Measurements from ENCODE around the gene STK11. TPM values are rescaled to one million over a fixed set of nuclear protein-coding genes. Genes with fewer than 3 reads are reported as not detected.

The STK11 gene
- total RNA-seq, 2 experiments from 2014 or later: 66.4 to 74.3 TPM

DNA sequence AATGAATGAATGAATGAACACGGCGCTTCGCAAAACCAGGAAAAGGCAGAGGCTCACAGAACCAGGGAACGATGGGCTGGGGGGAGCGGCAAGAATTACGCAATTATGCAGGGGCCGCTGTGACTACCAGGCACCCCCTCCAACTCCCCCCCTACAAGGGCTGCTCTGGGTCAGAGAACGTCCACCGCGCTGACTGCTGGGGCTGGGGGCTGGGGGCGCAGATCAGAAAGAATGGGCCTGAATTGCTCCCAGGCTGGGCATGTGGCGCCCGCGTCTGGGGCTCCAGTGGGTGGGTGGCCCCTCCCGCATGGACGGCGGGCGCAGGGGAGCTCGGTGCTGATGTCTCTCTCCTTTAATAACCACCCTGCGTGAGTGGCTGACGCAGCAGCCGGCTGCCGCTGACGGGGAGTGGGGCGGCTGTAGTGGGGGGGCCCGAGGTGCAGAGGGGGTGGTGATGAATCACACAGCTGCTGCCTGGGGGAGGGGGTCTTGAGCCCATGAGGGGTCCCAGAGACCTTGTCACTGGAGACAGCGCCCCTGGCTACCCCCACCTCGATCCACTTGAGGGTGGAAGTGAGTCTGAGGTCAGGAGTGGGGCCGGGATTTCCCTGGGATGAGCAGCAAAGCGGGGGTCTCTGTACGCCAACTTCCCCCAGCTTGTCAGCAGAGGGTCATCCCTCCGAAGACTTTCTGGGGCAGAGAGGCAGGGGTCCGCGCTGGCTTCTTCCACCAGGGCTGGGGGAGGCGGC lies 62.1 kb downstream of the STK11 start:
- no peaks in the 10 kb centered on the region for H3K9me3 Mint-ChIP-seq
- H3K4me3 Mint-ChIP-seq: peak overlapping the region; percentile 50
- peak overlapping the region; percentile 45 for H3K27ac Mint-ChIP-seq
- ChIA-PET CTCF (interaction anchor here (0.6 to 17.9 kb wide), 8 partner anchors 8 to 192 kb away, joined by 3 to 649 read pairs (median 6); partner anchors contain the start of genes ATP5F1D and FAM174C), POLR2A (interaction anchor here (3.0 kb wide), 1 partner anchor 23 kb away, joined by 37 read pairs; no protein-coding TSS in a partner anchor)
- H3K36me3 Mint-ChIP-seq: peaks cover 28% of the 10 kb centered on the region
- intact Hi-C loops (cut with micrococcal nuclease): no loop called here
- no peak for DNase-seq
- no peaks in the 10 kb centered on the region for H3K27me3 Mint-ChIP-seq
- H3K4me1 Mint-ChIP-seq (ENCODE audit: low read depth): peaks cover 59% of the 10 kb centered on the region

DNA sequence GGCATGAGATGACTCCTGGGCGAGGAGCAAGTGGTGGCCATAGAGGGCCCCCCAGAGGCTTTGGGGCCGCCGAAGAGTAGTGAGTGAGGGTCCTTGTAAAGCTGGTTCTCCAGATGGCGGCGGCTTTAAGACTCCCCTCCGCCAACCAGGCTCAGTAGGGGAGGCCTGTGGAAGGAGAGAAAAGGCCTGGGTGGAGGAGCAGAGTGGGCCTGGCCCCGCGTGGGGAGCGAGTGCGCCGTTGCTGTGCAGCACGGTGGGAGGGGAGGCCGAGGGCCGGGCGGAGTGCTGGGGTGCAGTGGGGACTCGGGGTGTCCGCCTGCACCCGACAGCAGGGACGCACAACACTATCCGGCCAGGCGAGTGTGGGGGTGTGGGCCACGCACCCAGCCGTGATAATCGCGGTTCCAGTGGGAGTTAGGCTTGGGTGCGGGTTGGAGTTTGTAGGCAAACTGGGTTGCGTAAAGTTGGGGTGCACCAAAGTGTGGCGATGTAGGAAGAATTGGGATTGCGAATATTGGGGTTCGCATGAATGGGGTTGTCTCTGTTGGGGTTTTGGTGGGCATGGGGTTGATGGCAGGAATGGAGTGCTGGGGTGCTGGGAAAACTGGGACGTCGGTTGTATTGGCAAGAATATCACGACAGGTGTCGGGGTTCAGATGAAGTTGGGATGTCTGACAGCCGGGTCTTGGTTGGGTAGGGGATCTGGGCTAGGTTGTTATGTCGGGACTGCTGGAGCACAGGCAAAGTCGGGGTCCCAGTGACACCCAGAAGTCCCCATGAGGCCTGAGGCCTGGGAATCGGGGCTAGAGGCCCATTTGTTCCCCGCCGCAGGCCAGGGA lies 62.9 kb downstream of the STK11 start:
- Mint-ChIP-seq H3K36me3 (peaks cover 35% of the 10 kb centered on the region), H3K27me3 (no peaks in the 10 kb centered on the region), H3K27ac (peak overlapping the region; percentile 84), H3K4me1 (ENCODE audit: low read depth) (peaks cover 58% of the 10 kb centered on the region), H3K9me3 (no peaks in the 10 kb centered on the region), H3K4me3 (peak overlapping the region; percentile 72)
- intact Hi-C loops (cut with micrococcal nuclease): loop anchor here (1.0 kb wide), 2 partner anchors 8 to 337 kb away; partner anchors contain the start of gene UQCR11
- ChIA-PET POLR2A (interaction anchor here (0.6 to 3.0 kb wide), 23 partner anchors 9 to 247 kb away, joined by 3 to 37 read pairs (median 4); partner anchors contain the start of genes ATP5F1D, POLR2E, RNU6-2 and SBNO2), CTCF (interaction anchor here (0.6 to 17.9 kb wide), 12 partner anchors 9 to 273 kb away, joined by 3 to 649 read pairs (median 6); partner anchors contain the start of genes ARHGAP45 and ATP5F1D)
- DNase-seq: no peak

DNA sequence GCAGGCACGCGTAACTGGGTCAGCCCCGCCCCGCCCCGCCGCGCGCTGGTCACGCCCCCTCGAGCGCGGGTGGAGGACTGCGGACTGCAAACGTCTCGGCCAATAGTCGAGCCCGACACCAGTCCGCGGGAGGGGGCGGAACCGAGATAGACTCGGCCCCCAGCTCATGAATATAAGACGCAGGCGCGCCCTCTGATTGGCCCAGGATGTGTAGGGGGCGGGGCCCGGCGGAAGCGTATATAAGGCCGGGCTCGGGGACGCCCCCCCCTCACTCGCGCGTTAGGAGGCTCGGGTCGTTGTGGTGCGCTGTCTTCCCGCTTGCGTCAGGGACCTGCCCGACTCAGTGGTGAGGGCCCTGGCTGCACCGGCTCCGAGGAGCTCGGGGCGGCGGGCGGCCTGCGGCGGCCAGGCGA lies 63.5 kb downstream of the STK11 start, which contains the start of gene CIRBP:
CIRBP (plus strand) TSS at position 268 of the 413 bp plus-strand sequence. CDS start 1,602 bp downstream, outside the sequence.
- intact Hi-C loops (cut with micrococcal nuclease): loop anchor here (1.0 kb wide), 2 partner anchors 9 to 336 kb away; partner anchors contain the start of gene UQCR11
- Mint-ChIP-seq H3K27ac (peak within 1 kb of the TSS; percentile 89), H3K36me3 (peaks cover 41% of the 10 kb centered on the region), H3K27me3 (no peaks in the 10 kb centered on the region), H3K9me3 (no peaks in the 10 kb centered on the region), H3K4me3 (peak within 1 kb of the TSS; percentile 90), H3K4me1 (ENCODE audit: low read depth) (peaks cover 64% of the 10 kb centered on the region)
- peak; percentile 100 for DNase-seq
- ChIA-PET POLR2A (interaction anchor here (0.6 to 1.7 kb wide), 25 partner anchors 8 to 248 kb away, joined by 3 to 36 read pairs (median 4); partner anchors contain the start of genes ATP5F1D, POLR2E, RNU6-2 and SBNO2), CTCF (interaction anchor here (0.7 to 17.9 kb wide), 10 partner anchors 10 to 402 kb away, joined by 3 to 649 read pairs (median 4); partner anchors contain the start of genes ARHGAP45 and ATP5F1D)

DNA sequence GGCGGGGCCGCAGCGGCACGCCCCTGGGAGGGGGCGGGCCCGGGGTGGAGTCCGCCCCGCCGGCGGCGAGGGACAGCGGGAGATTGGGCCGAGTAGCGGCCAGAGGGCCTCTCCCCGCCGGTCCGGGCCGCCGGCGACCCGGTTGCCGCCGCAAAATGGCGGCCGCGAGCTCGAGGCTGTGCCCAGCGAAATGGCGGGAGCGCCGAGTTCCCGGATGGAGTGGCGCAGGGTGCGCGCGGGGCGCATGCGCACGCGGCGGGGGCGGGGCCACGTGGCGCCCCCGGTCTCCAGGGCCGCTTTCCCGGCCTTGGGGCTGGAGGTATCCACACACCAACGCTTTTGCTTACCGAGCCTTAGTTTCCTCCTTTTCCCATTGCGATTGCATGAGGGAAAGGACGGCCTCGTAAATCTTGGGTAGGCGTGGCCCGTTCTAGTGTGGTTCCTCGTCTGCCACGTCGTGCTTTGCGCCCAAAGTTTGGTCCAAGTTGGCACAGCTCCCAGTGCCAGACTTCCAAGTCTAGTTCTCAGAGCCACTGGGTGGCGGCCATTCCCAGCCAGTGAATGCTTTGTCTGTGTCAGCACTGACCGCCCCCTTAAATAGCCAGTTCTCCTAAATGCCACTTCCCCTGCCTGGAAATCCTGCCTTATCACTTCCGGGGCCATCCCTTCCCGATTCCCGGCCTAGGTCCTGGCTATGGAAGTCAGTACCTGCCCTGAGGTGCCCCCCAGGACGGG lies 64.1 kb downstream of the STK11 start:
- intact Hi-C loops (cut with micrococcal nuclease): loop anchor here (1.0 kb wide), 2 partner anchors 9 to 336 kb away; partner anchors contain the start of gene UQCR11
- peak; percentile 91 for DNase-seq
- POLR2A ChIA-PET: interaction anchor here (0.6 to 1.7 kb wide), 22 partner anchors 8 to 248 kb away, joined by 3 to 36 read pairs (median 4); partner anchors contain the start of genes ATP5F1D, POLR2E, RNU6-2 and SBNO2
- Mint-ChIP-seq H3K27ac (peak overlapping the region; percentile 89), H3K9me3 (no peaks in the 10 kb centered on the region), H3K36me3 (peaks cover 44% of the 10 kb centered on the region), H3K4me1 (ENCODE audit: low read depth) (peaks cover 67% of the 10 kb centered on the region), H3K4me3 (peak overlapping the region; percentile 90), H3K27me3 (no peaks in the 10 kb centered on the region)
- CTCF ChIA-PET: interaction anchor here (0.7 to 17.9 kb wide), 9 partner anchors 10 to 402 kb away, joined by 3 to 649 read pairs (median 4); partner anchors contain the start of genes ARHGAP45 and ATP5F1D

DNA sequence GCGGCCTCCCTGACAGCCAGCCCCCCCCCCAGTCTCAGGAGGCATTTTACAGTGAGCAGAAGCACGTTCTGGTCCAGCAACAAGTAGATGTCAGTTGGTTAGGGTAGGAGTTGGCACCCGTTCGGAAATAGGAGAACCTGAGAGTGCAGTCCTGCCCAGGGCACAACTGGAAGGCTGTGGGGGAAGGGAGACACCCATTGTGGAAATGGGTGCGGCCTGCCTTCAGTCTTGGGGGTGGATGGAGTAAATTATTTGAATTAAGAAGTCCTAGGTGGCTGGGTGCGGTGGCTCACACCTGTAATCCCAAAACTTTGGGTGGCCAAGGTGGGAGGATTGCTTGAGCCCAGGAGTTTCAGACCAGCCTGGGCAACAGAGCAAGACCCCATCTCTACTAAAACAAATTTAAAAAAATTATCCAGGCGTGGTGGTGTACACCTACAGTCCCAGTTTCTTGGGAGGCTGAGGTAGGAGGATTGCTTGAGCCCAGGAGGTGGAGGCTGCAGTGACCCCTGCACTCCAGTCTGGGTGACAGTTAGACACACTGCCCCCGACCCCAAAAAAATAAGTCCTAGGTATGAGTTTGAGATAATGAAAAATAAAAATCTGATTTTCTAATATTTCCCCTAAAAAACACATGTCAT lies 64.8 kb downstream of the STK11 start:
- H3K9me3 Mint-ChIP-seq: no peaks in the 10 kb centered on the region
- H3K4me3 Mint-ChIP-seq: peak overlapping the region; percentile 90
- ChIA-PET POLR2A (interaction anchor here (1.5 to 1.7 kb wide), 3 partner anchors 19 to 53 kb away, joined by 4 to 36 read pairs (median 4); no protein-coding TSS in a partner anchor), CTCF (no interaction called here)
- peak overlapping the region; percentile 89 for H3K27ac Mint-ChIP-seq
- no peaks in the 10 kb centered on the region for H3K27me3 Mint-ChIP-seq
- intact Hi-C loops (cut with micrococcal nuclease): no loop called here
- peaks cover 63% of the 10 kb centered on the region for H3K4me1 Mint-ChIP-seq (ENCODE audit: low read depth)
- peaks cover 45% of the 10 kb centered on the region for H3K36me3 Mint-ChIP-seq
- no peak for DNase-seq

DNA sequence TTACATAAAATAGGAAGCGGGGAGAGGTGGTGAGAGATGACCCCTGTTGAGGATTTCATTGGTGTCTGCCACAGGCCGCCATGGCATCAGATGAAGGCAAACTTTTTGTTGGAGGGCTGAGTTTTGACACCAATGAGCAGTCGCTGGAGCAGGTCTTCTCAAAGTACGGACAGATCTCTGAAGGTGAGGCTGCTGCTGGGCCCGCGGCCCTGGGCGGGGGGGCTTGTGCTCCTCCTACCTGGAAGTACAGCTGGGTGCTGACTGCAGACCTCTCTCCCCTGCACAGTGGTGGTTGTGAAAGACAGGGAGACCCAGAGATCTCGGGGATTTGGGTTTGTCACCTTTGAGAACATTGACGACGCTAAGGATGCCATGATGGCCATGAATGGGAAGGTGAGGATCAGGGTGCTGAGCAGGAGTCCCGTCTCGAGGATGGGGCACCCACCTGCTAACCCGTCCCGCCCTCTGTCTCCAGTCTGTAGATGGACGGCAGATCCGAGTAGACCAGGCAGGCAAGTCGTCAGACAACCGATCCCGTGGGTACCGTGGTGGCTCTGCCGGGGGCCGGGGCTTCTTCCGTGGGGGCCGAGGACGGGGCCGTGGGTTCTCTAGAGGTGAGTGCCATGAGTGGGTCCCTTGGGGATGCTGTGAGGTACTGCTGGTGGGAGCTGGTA lies 65.4 kb downstream of the STK11 start:
- intact Hi-C loops (cut with micrococcal nuclease): no loop called here
- POLR2A ChIA-PET: interaction anchor here (1.0 kb wide), 1 partner anchor 111 kb away, joined by 3 read pairs; no protein-coding TSS in a partner anchor
- peaks cover 45% of the 10 kb centered on the region for H3K36me3 Mint-ChIP-seq

DNA sequence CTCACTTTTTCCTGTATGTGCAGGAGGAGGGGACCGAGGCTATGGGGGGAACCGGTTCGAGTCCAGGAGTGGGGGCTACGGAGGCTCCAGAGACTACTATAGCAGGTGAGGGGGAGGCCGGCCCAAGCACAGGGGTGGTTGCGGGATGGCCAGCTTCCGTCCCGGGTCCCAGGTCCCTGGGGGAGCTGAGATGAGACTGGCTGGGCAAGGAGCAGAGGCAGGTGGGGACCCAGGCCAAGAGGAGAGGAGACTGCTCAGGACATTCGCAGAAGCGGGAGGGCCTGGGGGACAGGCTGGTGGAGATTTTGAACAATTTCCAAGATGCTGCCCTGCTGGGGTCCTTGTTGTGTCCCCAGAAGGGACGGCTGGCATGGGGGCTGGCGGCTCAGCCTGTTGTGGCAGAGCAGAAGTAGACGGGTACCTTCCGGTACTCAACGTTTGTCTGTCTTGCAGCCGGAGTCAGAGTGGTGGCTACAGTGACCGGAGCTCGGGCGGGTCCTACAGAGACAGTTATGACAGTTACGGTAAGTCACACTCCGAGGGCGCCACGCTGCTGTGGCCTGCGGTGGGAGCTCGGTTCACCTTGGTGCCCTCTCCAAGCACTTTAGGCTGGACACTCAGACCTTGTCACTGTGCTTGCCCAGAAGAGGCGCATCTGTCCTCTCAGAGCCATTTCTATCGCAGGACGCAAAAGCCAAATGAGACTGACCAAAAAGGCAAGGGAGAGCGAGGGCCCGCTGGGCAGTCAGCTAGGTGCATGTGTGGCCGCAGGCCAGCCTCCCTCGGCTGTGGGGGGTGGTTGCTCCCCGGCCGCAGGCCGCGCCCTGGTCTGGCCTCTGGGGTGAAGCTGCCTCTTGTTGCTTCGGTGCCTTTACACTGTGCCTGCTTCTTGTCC lies 66.2 kb downstream of the STK11 start:
- peaks cover 49% of the 10 kb centered on the region for H3K36me3 Mint-ChIP-seq
- intact Hi-C loops (cut with micrococcal nuclease): no loop called here
- H3K9me3 Mint-ChIP-seq: no peaks in the 10 kb centered on the region
- CTCF ChIA-PET: interaction anchor here (0.7 to 4.1 kb wide), 3 partner anchors 27 to 139 kb away, joined by 3 to 38 read pairs (median 6); no protein-coding TSS in a partner anchor
- H3K27me3 Mint-ChIP-seq: no peaks in the 10 kb centered on the region
- peaks cover 61% of the 10 kb centered on the region for H3K4me1 Mint-ChIP-seq (ENCODE audit: low read depth)
- DNase-seq: no peak
- H3K27ac Mint-ChIP-seq: peak overlapping the region; percentile 89
- POLR2A ChIA-PET: interaction anchor here (0.6 to 1.4 kb wide), 3 partner anchors 13 to 110 kb away, joined by 3 to 5 read pairs (median 3); partner anchors contain the start of gene ATP5F1D
- peak overlapping the region; percentile 90 for H3K4me3 Mint-ChIP-seq

More for the DNA sequence above, 65.4 kb downstream of the STK11 start:
- no peaks in the 10 kb centered on the region for H3K27me3 Mint-ChIP-seq
- H3K27ac Mint-ChIP-seq: peak overlapping the region; percentile 89
- no peak for DNase-seq
- CTCF ChIA-PET: interaction anchor here (0.7 to 0.9 kb wide), 2 partner anchors 27 to 138 kb away, joined by 3 to 6 read pairs; no protein-coding TSS in a partner anchor
- H3K4me3 Mint-ChIP-seq: peak overlapping the region; percentile 90
- H3K4me1 Mint-ChIP-seq (ENCODE audit: low read depth): peaks cover 58% of the 10 kb centered on the region
- no peaks in the 10 kb centered on the region for H3K9me3 Mint-ChIP-seq

DNA sequence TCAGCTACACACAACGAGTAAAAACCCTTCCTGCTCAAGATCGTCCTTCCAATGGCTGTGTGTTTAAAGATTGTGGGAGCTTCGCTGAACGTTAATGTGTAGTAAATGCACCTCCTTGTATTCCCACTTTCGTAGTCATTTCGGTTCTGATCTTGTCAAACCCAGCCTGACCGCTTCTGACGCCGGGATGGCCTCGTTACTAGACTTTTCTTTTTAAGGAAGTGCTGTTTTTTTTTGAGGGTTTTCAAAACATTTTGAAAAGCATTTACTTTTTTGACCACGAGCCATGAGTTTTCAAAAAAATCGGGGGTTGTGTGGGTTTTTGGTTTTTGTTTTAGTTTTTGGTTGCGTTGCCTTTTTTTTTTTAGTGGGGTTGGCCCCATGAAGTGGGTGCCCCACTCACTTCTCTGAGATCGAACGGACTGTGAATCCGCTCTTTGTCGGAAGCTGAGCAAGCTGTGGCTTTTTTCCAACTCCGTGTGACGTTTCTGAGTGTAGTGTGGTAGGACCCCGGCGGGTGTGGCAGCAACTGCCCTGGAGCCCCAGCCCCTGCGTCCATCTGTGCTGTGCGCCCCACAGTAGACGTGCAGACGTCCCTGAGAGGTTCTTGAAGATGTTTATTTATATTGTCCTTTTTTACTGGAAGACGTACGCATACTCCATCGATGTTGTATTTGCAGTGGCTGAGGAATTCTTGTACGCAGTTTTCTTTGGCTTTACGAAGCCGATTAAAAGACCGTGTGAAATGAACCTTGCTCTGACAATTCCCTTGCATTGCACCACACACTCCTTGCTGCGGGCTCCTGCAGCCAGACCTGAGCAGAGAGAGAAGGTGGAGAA lies 67.1 kb downstream of the STK11 start:
- H3K27me3 Mint-ChIP-seq: no peaks in the 10 kb centered on the region
- intact Hi-C loops (cut with micrococcal nuclease): no loop called here
- CTCF ChIA-PET: interaction anchor here (4.1 kb wide), 1 partner anchor 28 kb away, joined by 38 read pairs; no protein-coding TSS in a partner anchor

More for the DNA sequence above, 67.1 kb downstream of the STK11 start:
- peaks cover 51% of the 10 kb centered on the region for H3K36me3 Mint-ChIP-seq
- H3K9me3 Mint-ChIP-seq: no peaks in the 10 kb centered on the region
- peaks cover 57% of the 10 kb centered on the region for H3K4me1 Mint-ChIP-seq (ENCODE audit: low read depth)
- POLR2A ChIA-PET: interaction anchor here (0.6 to 1.4 kb wide), 2 partner anchors 14 to 31 kb away, joined by 3 to 5 read pairs; partner anchors contain the start of gene ATP5F1D
- H3K4me3 Mint-ChIP-seq: peak overlapping the region; percentile 37
- peak overlapping the region; percentile 73 for H3K27ac Mint-ChIP-seq
- DNase-seq: no peak
